IMR-90 (cell line): ENCODE measurements around the gene KIF1A.

ENCODE experiments used
- CHD1 ChIP-seq: IDR thresholded peaks from 2 replicates; pipeline ENCODE4 v1.6.1; 2012; ENCODE audit warnings: low read depth, low read length, improper control_type of control experiment
- FOS ChIP-seq: fragments of 150-350 bp; IDR thresholded peaks from 2 replicates; pipeline ENCODE4 v1.6.1; 2016; ENCODE audit warnings: low read depth, low read length
- MXI1 ChIP-seq: IDR thresholded peaks from 2 replicates; pipeline ENCODE4 v1.6.1; 2012; ENCODE audit warnings: low read depth, mild to moderate bottlenecking, low read length, moderate library complexity, borderline replicate concordance
- NFE2L2 ChIP-seq: fragments of 150-350 bp; IDR thresholded peaks from 2 replicates; pipeline ENCODE4 v1.6.1; 2016; ENCODE audit warnings: low read depth, mild to moderate bottlenecking, low read length
- POLR2A ChIP-seq: IDR thresholded peaks from 2 replicates; pipeline ENCODE4 v1.6.1; 2012; ENCODE audit warnings: mild to moderate bottlenecking, low read depth, low read length
- RCOR1 ChIP-seq: IDR thresholded peaks from 2 replicates; pipeline ENCODE4 v1.6.1; 2012; ENCODE audit warnings: mild to moderate bottlenecking, low read length, improper control_type of control experiment; ENCODE audit not compliant: insufficient replicate concordance
- SMC3 ChIP-seq: fragments of 150-350 bp; IDR thresholded peaks from 2 replicates; pipeline ENCODE4 v1.6.1; 2016; ENCODE audit warnings: low read depth, mild to moderate bottlenecking, antibody characterized with exemption, low read length, moderate library complexity
- TF ChIP-seq, protein P1 (sequence below): fragments of 150-350 bp; IDR thresholded peaks from 2 replicates; pipeline ENCODE4 v1.6.1; 2017; ENCODE audit warnings: mild to moderate bottlenecking, antibody characterized with exemption, low read length, low read depth
- TF ChIP-seq, protein P2 (sequence below): conservative IDR thresholded peaks from 2 replicates; pipeline ENCODE4 v1.5.1; 2012; ENCODE audit warnings: mild to moderate bottlenecking, low read depth, low read length, improper control_type of control experiment

DNA sequence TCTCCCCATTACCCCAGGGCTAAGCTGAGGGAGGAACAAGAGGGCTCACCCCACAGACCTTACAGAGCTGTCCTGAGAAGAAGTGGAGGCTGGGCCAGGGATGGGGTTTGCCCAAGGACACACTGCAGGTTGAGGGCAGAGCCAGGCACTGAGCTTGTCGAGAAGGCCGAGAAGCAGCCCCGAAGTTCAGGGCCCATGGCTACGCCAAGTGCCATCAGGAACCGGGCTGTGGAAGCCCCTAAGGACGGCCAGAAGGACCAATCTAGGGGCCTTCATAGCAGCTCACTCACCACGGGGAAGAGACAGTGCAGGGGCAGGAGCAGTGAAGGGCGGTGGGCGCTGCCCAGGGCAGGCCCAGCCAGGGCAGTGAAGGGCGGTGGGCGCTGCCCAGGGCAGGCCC is 30.0 kb upstream of the KIF1A start:
- TF ChIP-seq POLR2A (no peak), CHD1 (no peak), MXI1 (no peak), SMC3 (no peak), FOS (no peak), RCOR1 (no peak), NFE2L2 (no peak)
- TF ChIP-seq, protein P1, sequence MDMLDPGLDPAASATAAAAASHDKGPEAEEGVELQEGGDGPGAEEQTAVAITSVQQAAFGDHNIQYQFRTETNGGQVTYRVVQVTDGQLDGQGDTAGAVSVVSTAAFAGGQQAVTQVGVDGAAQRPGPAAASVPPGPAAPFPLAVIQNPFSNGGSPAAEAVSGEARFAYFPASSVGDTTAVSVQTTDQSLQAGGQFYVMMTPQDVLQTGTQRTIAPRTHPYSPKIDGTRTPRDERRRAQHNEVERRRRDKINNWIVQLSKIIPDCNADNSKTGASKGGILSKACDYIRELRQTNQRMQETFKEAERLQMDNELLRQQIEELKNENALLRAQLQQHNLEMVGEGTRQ = no peak
- TF ChIP-seq, protein P2, sequence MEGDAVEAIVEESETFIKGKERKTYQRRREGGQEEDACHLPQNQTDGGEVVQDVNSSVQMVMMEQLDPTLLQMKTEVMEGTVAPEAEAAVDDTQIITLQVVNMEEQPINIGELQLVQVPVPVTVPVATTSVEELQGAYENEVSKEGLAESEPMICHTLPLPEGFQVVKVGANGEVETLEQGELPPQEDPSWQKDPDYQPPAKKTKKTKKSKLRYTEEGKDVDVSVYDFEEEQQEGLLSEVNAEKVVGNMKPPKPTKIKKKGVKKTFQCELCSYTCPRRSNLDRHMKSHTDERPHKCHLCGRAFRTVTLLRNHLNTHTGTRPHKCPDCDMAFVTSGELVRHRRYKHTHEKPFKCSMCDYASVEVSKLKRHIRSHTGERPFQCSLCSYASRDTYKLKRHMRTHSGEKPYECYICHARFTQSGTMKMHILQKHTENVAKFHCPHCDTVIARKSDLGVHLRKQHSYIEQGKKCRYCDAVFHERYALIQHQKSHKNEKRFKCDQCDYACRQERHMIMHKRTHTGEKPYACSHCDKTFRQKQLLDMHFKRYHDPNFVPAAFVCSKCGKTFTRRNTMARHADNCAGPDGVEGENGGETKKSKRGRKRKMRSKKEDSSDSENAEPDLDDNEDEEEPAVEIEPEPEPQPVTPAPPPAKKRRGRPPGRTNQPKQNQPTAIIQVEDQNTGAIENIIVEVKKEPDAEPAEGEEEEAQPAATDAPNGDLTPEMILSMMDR = no peak
